Body of pancreas (tissue), 4 donors: Measurements from ENCODE around the gene TOB1.

Source experiments
- CTCF ChIP-seq, 7 experiments: fragments of 450-650 bp in 4 of 7; fragments of 200-600 bp in 3 of 7; sonication (generic) in 3 of 7; IDR thresholded peaks; one replicate each; pipeline ENCODE4 v1.5.1; 2016 to 2019; ENCODE audit warnings: antibody characterized with exemption in 7 of 7
- POLR2A ChIP-seq, 3 donors: fragments of 450-650 bp; IDR thresholded peaks; one replicate each; pipeline ENCODE4 v1.6.1; 2016; ENCODE audit warnings: antibody characterized with exemption in 3 of 3, mild to moderate bottlenecking in 2 of 3

- TF ChIP-seq CTCF (IDR thresholded peaks at IDR 0.05), result no peak
- TF ChIP-seq POLR2A (IDR thresholded peaks at IDR 0.05), result no peak
Measured at GRCh38 chr17:50844117-50844700, 21.9 kb downstream of the TOB1 start.
